NCI-H446 treated with DMSO at 0.1 percent for 48 hours (cell line): ENCODE data around the gene LY9.
"Not testable (repeated sequence)": the region's sequence is repeated elsewhere in the genome, so short reads cannot be mapped to it uniquely, and the experiment has no call there.

Experiments used
- DNase-seq: peaks from one replicate; lab custom pipeline; 2025; lab: John Stamatoyannopoulos, UW

The LY9 gene

DNA sequence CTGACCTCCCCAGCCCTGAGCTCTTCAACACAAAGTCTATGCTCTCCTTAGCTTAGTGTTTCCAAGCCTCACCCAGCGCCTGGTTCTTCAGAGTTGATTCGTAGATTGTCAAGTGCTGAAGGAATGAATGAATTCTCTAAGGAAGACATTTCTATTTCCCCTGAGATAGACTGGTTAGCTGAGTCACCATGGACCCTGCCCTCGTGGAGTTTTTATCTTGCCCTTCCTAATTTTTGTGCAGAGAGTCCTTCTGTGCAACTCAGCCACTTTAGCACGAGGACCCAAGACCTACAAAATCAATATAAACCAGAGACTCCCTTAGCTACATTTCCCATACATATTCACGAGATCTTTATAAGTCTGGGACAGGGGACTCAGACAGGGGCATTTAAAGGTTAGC, 69.4 kb downstream of the LY9 start:
- DNase-seq = no peak

DNA sequence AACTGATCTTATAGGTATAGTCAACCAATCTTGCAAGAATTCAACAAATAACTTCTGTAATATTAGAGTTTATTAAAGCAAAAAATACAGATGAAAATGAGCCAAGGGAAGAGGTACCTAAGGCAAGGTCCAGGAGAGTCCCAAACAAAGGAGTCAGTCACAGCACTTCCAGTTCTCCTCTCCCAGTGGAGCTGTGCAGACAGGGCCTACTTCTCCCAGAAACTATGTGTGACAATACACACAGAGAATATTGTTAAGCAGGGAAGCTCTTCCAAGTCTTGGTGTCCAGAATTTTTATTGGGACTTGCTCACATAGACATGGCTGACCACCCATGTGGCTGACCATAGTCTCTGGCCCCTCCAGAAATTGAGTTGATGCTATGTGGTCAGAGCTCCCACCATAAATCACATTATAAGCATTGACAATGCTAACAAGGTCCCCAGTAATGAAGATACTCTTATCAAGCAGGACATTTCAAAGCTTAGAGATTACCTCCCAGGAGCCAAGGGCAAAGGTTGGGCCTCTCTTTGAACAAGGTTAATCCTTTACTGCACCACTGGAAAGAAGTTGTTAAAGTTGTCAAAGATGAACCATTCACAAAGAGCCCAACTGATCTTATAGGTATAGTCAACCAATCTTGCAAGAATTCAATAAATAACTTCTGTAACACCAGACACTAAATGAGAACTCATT, 70.2 kb downstream of the LY9 start:
- DNase-seq = no peak

DNA sequence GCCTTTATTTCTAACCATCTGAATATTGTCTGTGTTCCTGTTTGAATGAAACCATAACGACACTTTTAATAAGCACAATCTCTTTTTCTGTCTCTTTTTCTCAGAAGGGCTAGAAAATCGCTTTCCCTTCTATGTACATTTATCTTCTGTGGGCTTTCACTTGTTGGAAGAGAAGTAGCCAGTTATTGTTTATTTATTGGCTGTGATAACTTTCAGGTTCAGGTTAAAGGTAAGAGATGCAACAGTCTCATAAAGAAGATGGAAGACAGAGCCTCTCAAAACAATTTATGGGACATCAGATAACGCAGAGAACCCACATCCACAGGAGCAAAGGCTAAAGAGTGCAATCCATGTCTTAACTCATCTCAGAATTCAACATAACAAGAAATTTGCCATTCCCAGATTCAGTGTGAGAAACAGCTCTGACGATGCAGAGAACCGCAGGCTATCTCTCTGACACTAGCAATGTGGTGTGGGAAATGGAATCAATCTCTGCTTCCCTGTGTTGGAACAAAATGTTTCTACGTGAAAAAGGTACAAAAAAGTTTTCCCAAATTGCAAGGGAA, 70.8 kb downstream of the LY9 start:
- DNase-seq = no peak

DNA sequence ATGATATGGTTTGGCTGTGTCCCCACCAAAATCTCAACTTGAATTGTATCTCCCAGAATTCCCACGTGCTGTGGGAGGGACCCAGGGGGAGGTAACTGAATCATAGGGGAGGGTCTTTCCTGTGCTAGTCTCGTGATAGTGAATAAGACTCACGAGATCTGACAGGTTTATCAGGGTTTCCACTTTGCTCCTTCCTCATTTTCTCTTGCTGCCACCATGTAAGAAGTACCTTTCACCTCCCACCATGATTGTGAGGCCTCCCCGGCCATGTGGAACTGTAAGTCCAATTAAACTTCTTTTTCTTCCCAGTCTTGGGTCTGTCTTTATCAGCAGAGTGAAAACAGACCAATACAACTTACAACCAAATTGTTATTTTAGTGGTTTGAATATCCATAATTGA, 71.7 kb downstream of the LY9 start:
- not testable (repeated sequence) for DNase-seq

DNA sequence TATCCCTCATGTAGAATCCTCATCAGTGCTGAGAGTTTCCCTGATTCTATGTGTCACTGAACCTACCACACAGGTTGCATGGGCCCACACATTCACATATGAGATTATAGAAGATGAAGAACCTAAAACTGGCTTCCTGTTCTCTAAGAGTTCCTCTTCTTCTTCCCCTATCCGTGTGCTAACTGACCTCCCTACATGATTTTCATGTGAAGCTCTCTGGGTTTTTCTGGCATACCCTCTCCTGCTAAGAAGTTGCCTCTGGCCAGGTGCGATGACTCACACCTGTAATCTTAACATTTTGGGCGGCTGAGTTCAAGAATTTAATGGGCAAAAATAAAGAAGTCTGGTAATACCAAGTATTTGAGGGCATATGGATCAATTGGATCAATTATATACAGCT, 72.2 kb downstream of the LY9 start:
- no peak for DNase-seq

DNA sequence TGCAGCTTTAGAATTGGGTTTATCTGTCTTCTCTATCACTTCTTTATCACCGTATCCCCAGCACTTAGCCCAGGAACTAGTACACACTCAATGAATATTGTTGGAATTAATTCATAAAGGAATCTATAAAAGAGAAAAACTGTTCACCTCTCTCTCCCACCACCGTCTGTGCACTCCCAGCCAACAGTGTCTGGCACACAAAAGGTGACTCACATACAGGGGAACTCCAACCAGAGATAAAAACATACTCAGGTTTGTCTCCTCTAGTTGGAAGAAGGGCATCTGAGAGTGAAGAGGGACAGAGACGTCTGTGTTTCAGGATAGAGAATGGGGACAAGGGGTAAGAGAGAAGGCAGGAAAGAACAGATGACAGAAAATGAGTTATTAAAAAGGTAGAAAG, 79.0 kb downstream of the LY9 start:
- no peak for DNase-seq

DNA sequence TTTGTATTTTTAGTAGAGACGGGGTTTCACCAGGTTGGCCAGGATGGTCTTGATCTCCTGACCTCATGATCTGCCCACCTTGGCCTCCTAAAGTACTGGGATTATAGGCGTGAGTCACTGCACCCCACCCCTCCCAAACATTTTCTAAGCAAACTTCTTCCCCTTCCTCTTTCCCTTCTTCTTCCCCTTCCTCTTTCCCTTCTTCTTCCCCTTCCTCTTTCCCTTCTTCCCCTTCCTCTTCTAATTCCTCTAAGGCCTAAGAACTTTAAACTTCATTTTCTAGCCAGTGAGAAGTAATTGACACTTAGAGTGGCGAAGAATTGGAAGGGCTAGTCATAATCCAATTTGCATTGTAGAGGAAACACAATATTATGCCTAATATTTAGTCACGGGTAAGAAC, 79.6 kb downstream of the LY9 start:
- not testable (repeated sequence) for DNase-seq

DNA sequence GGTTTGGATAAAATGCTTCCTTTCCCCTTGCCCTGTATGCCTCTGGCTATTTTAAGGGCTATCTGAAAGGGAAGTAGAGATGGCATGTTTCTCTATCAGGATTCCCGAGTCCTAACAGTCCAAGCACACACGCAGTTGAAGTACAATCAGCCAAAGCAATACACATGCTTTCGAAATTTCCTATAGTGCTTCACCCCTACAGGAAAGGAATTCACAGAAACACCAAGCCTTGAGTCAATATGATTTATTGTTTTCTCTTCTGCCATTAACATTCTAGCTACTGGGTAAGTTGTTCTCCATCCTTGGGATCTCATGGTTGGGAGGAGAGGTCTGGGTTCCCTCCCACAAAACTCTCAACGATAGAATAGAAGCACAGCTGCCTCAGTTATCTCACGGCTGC, 80.3 kb downstream of the LY9 start:
- DNase-seq = no peak

DNA sequence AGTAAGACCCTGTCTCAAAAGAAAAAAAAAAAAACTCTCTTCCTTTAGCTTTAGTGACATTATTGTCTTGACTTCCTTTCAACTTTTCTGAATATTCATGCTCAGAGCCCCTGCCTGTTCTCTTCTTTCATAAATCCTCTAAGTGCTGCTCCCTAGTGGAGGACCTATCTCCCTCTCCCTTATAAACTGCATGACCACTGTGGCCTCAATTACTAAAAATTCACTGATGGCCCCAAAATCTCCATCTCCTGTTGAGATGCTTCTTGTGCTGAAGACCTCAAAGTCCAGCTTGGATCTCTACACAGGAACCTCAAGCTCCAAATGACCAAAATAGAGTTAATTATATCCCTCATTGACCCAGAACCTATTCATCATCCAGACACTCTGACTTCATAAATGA, 81.2 kb downstream of the LY9 start:
- no peak for DNase-seq
